Ishikawa (cell line): ENCODE results near the gene RXRB.

Source experiments
- CEBPB ChIP-seq: IDR thresholded peaks from 2 replicates; pipeline ENCODE4 v1.6.1; 2012
- CREB1 ChIP-seq: IDR thresholded peaks from 2 replicates; pipeline ENCODE4 v1.6.1; 2012; ENCODE audit warnings: low read depth
- EGR1 ChIP-seq: IDR thresholded peaks from 2 replicates; pipeline ENCODE4 v1.6.1; 2012
- EP300 ChIP-seq: IDR thresholded peaks from 2 replicates; pipeline ENCODE4 v1.6.1; 2012; ENCODE audit warnings: borderline replicate concordance
- FOXM1 ChIP-seq: IDR thresholded peaks from 2 replicates; pipeline ENCODE4 v1.6.1; 2012; ENCODE audit warnings: low read depth, borderline replicate concordance
- MAX ChIP-seq: IDR thresholded peaks from 2 replicates; pipeline ENCODE4 v1.6.1; 2012
- NFIC ChIP-seq: IDR thresholded peaks from 2 replicates; pipeline ENCODE4 v1.6.1; 2012
- RAD21 ChIP-seq: IDR thresholded peaks from 2 replicates; pipeline ENCODE4 v1.6.1; 2012; ENCODE audit warnings: low read depth
- REST ChIP-seq: IDR thresholded peaks from 2 replicates; pipeline ENCODE4 v1.6.1; 2012; ENCODE audit warnings: low read depth, mild to moderate bottlenecking
- TAF1 ChIP-seq: IDR thresholded peaks from 2 replicates; pipeline ENCODE4 v1.6.1; 2012; ENCODE audit warnings: low read depth, mild to moderate bottlenecking
- TCF12 ChIP-seq: IDR thresholded peaks from 2 replicates; pipeline ENCODE4 v1.6.1; 2012; ENCODE audit warnings: low read depth
- TEAD4 ChIP-seq: IDR thresholded peaks from 2 replicates; pipeline ENCODE4 v1.6.1; 2012
- USF1 ChIP-seq: IDR thresholded peaks from 2 replicates; pipeline ENCODE4 v1.6.1; 2012
- YY1 ChIP-seq: IDR thresholded peaks from 2 replicates; pipeline ENCODE4 v1.6.1; 2012; ENCODE audit warnings: low read depth
- ZBTB7A ChIP-seq: IDR thresholded peaks from 2 replicates; pipeline ENCODE4 v1.6.1; 2012; ENCODE audit warnings: low read depth

Gene RXRB

GRCh38 chr6:33200219-33201146 is at the start of gene RXRB, which contains the start of gene SLC39A7:
Gene RXRB (minus strand): TSS chr6:33200665. CDS start chr6:33200476, 189 bp downstream.
Gene SLC39A7 (plus strand): TSS chr6:33200867. CDS start chr6:33201246, 379 bp downstream.
- TF ChIP-seq ZBTB7A (no peak), CEBPB (no peak), YY1 (peak; percentile 97), USF1 (no peak), NFIC (no peak), FOXM1 (no peak), TEAD4 (peak; percentile 40; the same call in 1 of the 2 replicates), EGR1 (peak; percentile 49), EP300 (peak; percentile 54; the same call in 1 of the 2 replicates), REST (no peak), TAF1 (peak; percentile 89), TCF12 (peak; percentile 70), RAD21 (no peak), MAX (peak; percentile 14; the same call in 1 of the 2 replicates), CREB1 (no peak)

- TF ChIP-seq CEBPB: no peak
- TF ChIP-seq TAF1: 0 out of 2 replicates have a peak, but pooled peaks have one; percentile 5
Measured at GRCh38 chr6:33249732-33250630, 49.5 kb upstream of the RXRB start.

- no peak for TF ChIP-seq YY1
- peak; percentile 80 for TF ChIP-seq EGR1
- TF ChIP-seq NFIC: no peak; the same call in 1 of the 2 replicates
- TF ChIP-seq TEAD4: peak; percentile 14; the same call in 1 of the 2 replicates
- peak; percentile 12; the same call in 1 of the 2 replicates for TF ChIP-seq USF1
- TF ChIP-seq ZBTB7A: no peak
- TF ChIP-seq REST: no peak
- TF ChIP-seq RAD21: peak; percentile 12; the same call in 1 of the 2 replicates
- TF ChIP-seq TAF1: peak; percentile 31; the same call in 1 of the 2 replicates
- no peak; the same call in 1 of the 2 replicates for TF ChIP-seq EP300
- TF ChIP-seq MAX: peak; percentile 47; the same call in 1 of the 2 replicates
- TF ChIP-seq FOXM1: no peak
- peak; percentile 10; the same call in 1 of the 2 replicates for TF ChIP-seq CREB1
- TF ChIP-seq CEBPB: no peak
- no peak for TF ChIP-seq TCF12
Measured at GRCh38 chr6:33248932-33249731, 48.7 kb upstream of the RXRB start.

- no peak for TF ChIP-seq RAD21
- TF ChIP-seq USF1: no peak
- TF ChIP-seq NFIC: no peak
- TF ChIP-seq REST: no peak
- no peak; the same call in 1 of the 2 replicates for TF ChIP-seq MAX
- no peak for TF ChIP-seq FOXM1
- TF ChIP-seq EGR1: no peak
- TF ChIP-seq YY1: no peak
- TF ChIP-seq ZBTB7A: no peak
- no peak for TF ChIP-seq TEAD4
- TF ChIP-seq EP300: no peak
- no peak for TF ChIP-seq TAF1
- TF ChIP-seq CREB1: no peak
- TF ChIP-seq TCF12: no peak
- TF ChIP-seq CEBPB: no peak
Measured at GRCh38 chr6:33248643-33248931, 48.1 kb upstream of the RXRB start.
